Stimulated activated CD4-positive, alpha-beta T cell treated with anti-CD3 and anti-CD28 coated beads, Interleukin-15, amount 100 ng/mL, for 24 hours (primary cell): ENCODE results near the gene TPSAB1.

Experiments
- DNase-seq: peaks from one replicate; pipeline ENCODE4 v3.0.0-alpha.2; 2020

The TPSAB1 gene

GRCh38 chr16:1288813-1289476, 48.4 kb downstream of the TPSAB1 start:
- DNase-seq: peak; percentile 27

DNA sequence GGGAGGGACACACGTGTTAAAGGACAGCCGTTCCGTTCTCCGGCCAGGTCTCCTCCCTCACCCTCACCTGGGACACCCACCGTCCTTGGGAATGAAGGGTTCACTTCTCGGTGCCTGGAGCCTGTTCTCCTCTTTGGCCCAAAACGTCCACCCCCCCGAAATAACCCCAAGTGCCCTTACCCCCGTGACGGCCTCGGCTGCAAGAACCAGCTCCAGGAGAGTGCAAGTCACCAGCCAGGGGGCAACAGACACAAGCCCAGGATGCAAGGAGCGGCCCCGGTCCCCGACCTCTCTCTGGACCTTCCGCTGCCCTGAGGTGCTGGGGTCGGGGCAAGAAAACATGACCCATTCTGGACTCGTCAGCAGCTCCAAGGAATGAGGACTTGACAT, 49.0 kb downstream of the TPSAB1 start:
- no peak for DNase-seq

GRCh38 chr16:1290063-1290501, 49.6 kb downstream of the TPSAB1 start:
- DNase-seq: no peak

DNA sequence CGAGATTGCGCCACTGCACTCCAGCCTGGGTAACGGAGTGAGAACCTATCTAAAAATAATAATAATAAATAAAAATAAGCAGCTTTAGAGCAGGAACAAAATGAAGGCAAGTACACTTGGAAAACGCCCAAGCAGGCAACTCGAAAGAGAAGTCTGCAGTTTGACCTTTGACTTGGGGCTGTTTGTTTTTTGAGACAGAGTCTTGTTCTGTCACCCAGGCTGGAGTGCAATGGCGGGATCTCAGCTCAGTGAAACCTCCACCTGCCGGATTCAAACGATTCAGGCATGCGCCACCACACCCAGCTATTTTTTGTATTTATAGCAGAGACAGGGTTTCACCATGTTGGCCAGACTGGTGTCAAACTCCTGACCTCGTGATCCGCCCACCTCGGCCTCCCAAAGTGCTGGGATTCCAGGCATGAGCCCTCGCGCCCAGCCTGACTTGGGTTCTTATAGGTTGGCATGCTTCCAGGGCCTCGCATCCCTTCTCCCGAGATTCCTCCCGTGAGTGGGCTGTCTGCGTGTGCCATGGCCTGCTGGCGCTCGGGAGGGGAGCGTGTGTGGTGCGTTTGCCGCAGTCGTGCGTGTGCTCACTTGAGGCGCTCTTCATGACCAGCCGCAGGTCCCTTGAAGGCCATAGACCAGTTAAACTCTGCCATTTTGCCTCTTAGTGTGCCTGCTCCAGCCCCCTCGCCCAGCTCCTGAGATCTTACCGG, 50.5 kb downstream of the TPSAB1 start:
- no peak for DNase-seq

- DNase-seq: no peak
Measured at GRCh38 chr16:1291576-1291974, 51.1 kb downstream of the TPSAB1 start.
